ENCODE measurements around the gene RC3H2. TPM values are rescaled to one million over a fixed set of nuclear protein-coding genes. Genes with fewer than 3 reads are reported as not detected.

RC3H2 gene
- total and polyA plus RNA-seq, 10 of the 15 experiments (the other 5 are each of a cell fraction or from before 2014, with no cell fraction given): 7.2 to 25.5 (median 16.1) TPM

GRCh38 chr9:122814545-122814944 is 90.6 kb downstream of the RC3H2 start:
- RAD21 ChIA-PET (ENCODE audit: unreplicated experiment): interaction anchor here (0.7 kb wide), 2 partner anchors 316 to 736 kb away, joined by 3 read pairs; no protein-coding TSS in a partner anchor
- no TSS peak for BruUV-seq (replicated peaks)
- SMC1A ChIA-PET (ENCODE audit: uncharacterized antibody, unreplicated experiment): no interaction called here
- Histone ChIP-seq H3K9me3 (replicated peaks; ENCODE audit: control insufficient read depth, insufficient read depth, low read length) (no peaks in the 10 kb centered on the region), H3K4me1 (ENCODE audit: control insufficient read depth, insufficient read depth, low read length) (no peaks in the 10 kb centered on the region), H3K9ac (ENCODE audit: control insufficient read depth, insufficient read depth, low read length) (no peak overlapping the region), H3K27me3 (replicated peaks in 1 of 2; ENCODE audit: control insufficient read depth in 2 of 2, insufficient read depth in 2 of 2, low read length in 1 of 2) (no peaks in the 10 kb centered on the region), H3K36me3 (ENCODE audit: control insufficient read depth in 2 of 2, insufficient read depth in 2 of 2, low read length in 1 of 2) (peaks cover 4 to 9% of the 10 kb centered on the region in 2 experiments; a peak in 2 of 4 replicates), H3K4me3 (no peak overlapping the region), H3K4me2 (ENCODE audit: control insufficient read depth, insufficient read depth) (no peak overlapping the region), H3K79me2 (ENCODE audit: control insufficient read depth, insufficient read depth, low read length) (no peaks in the 10 kb centered on the region), H4K20me1 (ENCODE audit: control insufficient read depth, insufficient read depth) (no peaks in the 10 kb centered on the region), H2AFZ (ENCODE audit: control insufficient read depth, low read depth, low read length) (no peak overlapping the region), H3K27ac (ENCODE audit: control insufficient read depth, insufficient read depth) (no peak overlapping the region)
- WGBS (ENCODE audit: insufficient coverage, insufficient replicate concordance, low lambda C conversion rate, missing lambda C conversion rate): 69% methylated on average over 6 of the region's 6 CpGs
- in situ Hi-C loops (cut with MboI) (loop anchor here (5.0 to 10.0 kb wide), 3 partner anchors 352 to 720 kb away; partner anchors contain the start of gene TTLL11), intact Hi-C loops (cut with micrococcal nuclease; ENCODE audit: unreplicated experiment) (no loop called here)
- POLR2A ChIA-PET: no interaction called here
- FAIRE-seq (no peak), DNase-seq (ENCODE audit: low read depth, low spot score) (no peak), ATAC-seq (no peak)
- CTCF ChIA-PET: interaction anchor here (1.8 kb wide), 1 partner anchor 350 kb away, joined by 5 read pairs; no protein-coding TSS in a partner anchor
- no peak for TF ChIP-seq PAX8 (IDR thresholded peaks at IDR 0.05)

- ChIA-PET CTCF (interaction anchor here (0.6 to 5.4 kb wide), 4 partner anchors 347 to 462 kb away, joined by 3 to 81 read pairs (median 4); no protein-coding TSS in a partner anchor), POLR2A (no interaction called here), SMC1A (ENCODE audit: uncharacterized antibody, unreplicated experiment) (no interaction called here), RAD21 (ENCODE audit: unreplicated experiment) (no interaction called here)
- Histone ChIP-seq H3K4me2 (ENCODE audit: control insufficient read depth, insufficient read depth) (no peak overlapping the region), H3K79me2 (ENCODE audit: control insufficient read depth, insufficient read depth, low read length) (no peaks in the 10 kb centered on the region), H3K27ac (ENCODE audit: control insufficient read depth, insufficient read depth) (no peak overlapping the region), H3K27me3 (replicated peaks in 1 of 2; ENCODE audit: control insufficient read depth in 2 of 2, insufficient read depth in 2 of 2, low read length in 1 of 2) (no peaks in the 10 kb centered on the region), H2AFZ (ENCODE audit: control insufficient read depth, low read depth, low read length) (no peak overlapping the region), H3K36me3 (ENCODE audit: control insufficient read depth in 2 of 2, insufficient read depth in 2 of 2, low read length in 1 of 2) (peaks cover 3 to 4% of the 10 kb centered on the region in 2 experiments; a peak in 2 of 4 replicates), H3K4me3 (no peak overlapping the region), H3K9ac (ENCODE audit: control insufficient read depth, insufficient read depth, low read length) (no peak overlapping the region), H3K9me3 (replicated peaks; ENCODE audit: control insufficient read depth, insufficient read depth, low read length) (no peaks in the 10 kb centered on the region), H3K4me1 (ENCODE audit: control insufficient read depth, insufficient read depth, low read length) (no peaks in the 10 kb centered on the region), H4K20me1 (ENCODE audit: control insufficient read depth, insufficient read depth) (no peaks in the 10 kb centered on the region)
- FAIRE-seq (no peak), DNase-seq (ENCODE audit: low read depth, low spot score) (no peak), ATAC-seq (no peak)
- WGBS (ENCODE audit: insufficient coverage, insufficient replicate concordance, low lambda C conversion rate, missing lambda C conversion rate): 66% methylated on average over 4 of the region's 4 CpGs
- no TSS peak for BruUV-seq (replicated peaks)
- in situ Hi-C loops (cut with MboI) (loop anchor here (5.0 to 10.0 kb wide), 3 partner anchors 350 to 718 kb away; partner anchors contain the start of gene TTLL11), intact Hi-C loops (cut with micrococcal nuclease; ENCODE audit: unreplicated experiment) (no loop called here)
- no peak for TF ChIP-seq SP1 (IDR thresholded peaks at IDR 0.05; ENCODE audit: low read depth, low read length)
- no peak for TF ChIP-seq MTA3 (IDR thresholded peaks at IDR 0.05; ENCODE audit: borderline replicate concordance, low read length)
- no peak for TF ChIP-seq CEBPB (IDR thresholded peaks at IDR 0.05; ENCODE audit: borderline replicate concordance in 1 of 2, low read depth in 2 of 2, low read length in 2 of 2)
- TF ChIP-seq JUND (IDR thresholded peaks at IDR 0.05; ENCODE audit: low read depth, low read length): no peak
- no peak for TF ChIP-seq BRCA1 (IDR thresholded peaks at IDR 0.05; ENCODE audit: low read depth, low read length)
- TF ChIP-seq NR2F1 (conservative IDR thresholded peaks at IDR 0.05): no peak
- no peak for TF ChIP-seq CREM (IDR thresholded peaks at IDR 0.05; ENCODE audit: low read depth)
- TF ChIP-seq MXI1 (IDR thresholded peaks at IDR 0.05; ENCODE audit: low read depth, low read length): no peak
- TF ChIP-seq ZBTB11 (CRISPR knock-in tag; IDR thresholded peaks at IDR 0.05): no peak
- TF ChIP-seq SPI1 (IDR thresholded peaks at IDR 0.05; ENCODE audit: borderline replicate concordance, insufficient read depth, low read depth, low read length): no peak
- no peak for TF ChIP-seq YY1 (IDR thresholded peaks at IDR 0.05; ENCODE audit: low read depth, low read length)
- no peak for TF ChIP-seq MTA2 (IDR thresholded peaks at IDR 0.05; ENCODE audit: low read depth)
- TF ChIP-seq NR2C1 (IDR thresholded peaks at IDR 0.05): no peak
- TF ChIP-seq TARDBP (IDR thresholded peaks at IDR 0.05; ENCODE audit: borderline replicate concordance): no peak
- TF ChIP-seq CHD4 (IDR thresholded peaks at IDR 0.05): no peak
- no peak for TF ChIP-seq ZNF217 (IDR thresholded peaks at IDR 0.05)
- TF ChIP-seq POLR2AphosphoS2 (IDR thresholded peaks at IDR 0.05; ENCODE audit: low read depth, low read length): no peak
Observed at GRCh38 chr9:122812736-122813135, 92.4 kb downstream of the RC3H2 start.
